Caco-2 (cell line): ENCODE data around the gene CSTF1. TPM values are rescaled to one million over a fixed set of nuclear protein-coding genes. Genes with fewer than 3 reads are reported as not detected.

Experiments
- BruUV-seq: library from RNA; stranded (reverse); fragments of 400-500 nt; replicated peaks from 2 replicates; lab custom pipeline; 2021; lab: Mats Ljungman, UMichigan
- CTCF ChIA-PET: fragments of 300-600 bp; sonication (Branson Sonifier 250); formaldehyde crosslinking; loops from one replicate; lab custom pipeline; 2022; ENCODE audit warnings: antibody characterized with exemption; lab: Charles Lee
- POLR2A ChIA-PET: fragments of 300-600 bp; sonication (Branson Sonifier 250); formaldehyde crosslinking; loops from one replicate; lab custom pipeline; 2022; ENCODE audit warnings: antibody characterized with exemption; lab: Charles Lee
- DNase-seq, 2 experiments: peaks; one replicate each; pipeline versions ENCODE4 v3.0.0 to v3.0.0-alpha.2; 2020 to 2022
- H3K27me3 ChIP-seq: replicated peaks from 2 replicates; pipeline ENCODE4 v1.6.0; 2011; ENCODE audit warnings: low read length; ENCODE audit not compliant: control insufficient read depth, insufficient read depth
- H3K36me3 ChIP-seq: 2 replicates; pipeline ENCODE4 v1.5.1; 2011; ENCODE audit warnings: low read length; ENCODE audit not compliant: control insufficient read depth, insufficient read depth
- H3K4me1 ChIP-seq: fragments of 250-450 bp; sonication (Bioruptor Pico); 2 replicates; pipeline ENCODE4 v1.5.1; 2020; ENCODE audit warnings: mild to moderate bottlenecking
- H3K4me3 ChIP-seq: 2 replicates; pipeline ENCODE4 v1.5.1; 2011; ENCODE audit warnings: low read depth, mild to moderate bottlenecking, control low read depth, low read length
- H3K9me3 ChIP-seq: fragments of 250-450 bp; sonication (Bioruptor Pico); 2 replicates; pipeline ENCODE4 v1.5.1; 2020; ENCODE audit warnings: mild to moderate bottlenecking, moderate library complexity
- H3K27ac Mint-ChIP-seq: one replicate; pipeline ENCODE4 v1.8.0; 2022; ENCODE audit warnings: mixed read lengths; ENCODE audit not compliant: unreplicated experiment
- H3K27me3 Mint-ChIP-seq: one replicate; pipeline ENCODE4 v1.8.0; 2022; ENCODE audit warnings: mixed read lengths; ENCODE audit not compliant: insufficient read depth, unreplicated experiment
- H3K36me3 Mint-ChIP-seq: one replicate; pipeline ENCODE4 v1.8.0; 2022; ENCODE audit warnings: mild to moderate bottlenecking, mixed read lengths; ENCODE audit not compliant: insufficient read depth, unreplicated experiment
- H3K4me1 Mint-ChIP-seq: one replicate; pipeline ENCODE4 v1.8.0; 2022; ENCODE audit warnings: low read depth, mixed read lengths; ENCODE audit not compliant: unreplicated experiment
- H3K4me3 Mint-ChIP-seq: one replicate; pipeline ENCODE4 v1.8.0; 2022; ENCODE audit warnings: mild to moderate bottlenecking, moderate library complexity, mixed read lengths; ENCODE audit not compliant: unreplicated experiment
- H3K9me3 Mint-ChIP-seq: one replicate; pipeline ENCODE4 v1.8.0; 2022; ENCODE audit warnings: mixed read lengths; ENCODE audit not compliant: unreplicated experiment
- CTCF ChIP-seq, 2 experiments: fragments of 200-600 bp in 1 of 2; IDR thresholded peaks; 1 replicate in 1 of 2; 2 replicates in 1 of 2; pipeline versions ENCODE4 v1.5.1 to v1.8.0; 2011 to 2022; ENCODE audit warnings: antibody characterized with exemption in 1 of 2, control low read depth in 1 of 2, inconsistent platforms in 1 of 2, low read depth in 1 of 2, low read length in 1 of 2, mild to moderate bottlenecking in 1 of 2, moderate library complexity in 1 of 2; ENCODE audit not compliant: insufficient read depth in 1 of 2, severe bottlenecking in 1 of 2, unreplicated experiment in 1 of 2
- intact Hi-C: fragments of 100-400 bp; cut with micrococcal nuclease; formaldehyde crosslinking; loops from one replicate; pipeline ENCODE4 v1.10.0; 2022; ENCODE audit not compliant: unreplicated experiment
- total RNA-seq: library from RNA; stranded (reverse); gene quantifications from 2 replicates; pipeline ENCODE4 v1.2.3, GENCODE V29; 2022

Gene CSTF1
- total RNA-seq, 1 experiment from 2014 or later, result 97.0 TPM

GRCh38 chr20:56372850-56373249 is 19.6 kb upstream of the CSTF1 start:
- no peaks in the 10 kb centered on the region for H3K27me3 Mint-ChIP-seq
- peaks cover 4% of the 10 kb centered on the region; the same call in 1 of the 2 replicates for H3K36me3 ChIP-seq
- CTCF ChIA-PET, result interaction anchor here (0.8 to 1.0 kb wide), 2 partner anchors 10 to 12 kb away, joined by 3 to 4 read pairs; no protein-coding TSS in a partner anchor
- no peak for TF ChIP-seq CTCF (IDR thresholded peaks at IDR 0.05; ENCODE audit: insufficient read depth in 1 of 2, low read depth in 1 of 2, low read length in 1 of 2, severe bottlenecking in 1 of 2, unreplicated experiment in 1 of 2)
- H3K4me3 Mint-ChIP-seq, result no peak overlapping the region
- H3K4me1 ChIP-seq, result no peaks in the 10 kb centered on the region
- H3K4me3 ChIP-seq, result no peak overlapping the region
- intact Hi-C loops, result no loop called here
- DNase-seq, result peak in 1 of 2 experiments; percentile 17
- H3K27me3 ChIP-seq, result no peaks in the 10 kb centered on the region
- no peaks in the 10 kb centered on the region for H3K9me3 ChIP-seq
- H3K36me3 Mint-ChIP-seq, result peaks cover 100% of the 10 kb centered on the region
- no peak overlapping the region for H3K27ac Mint-ChIP-seq
- no peaks in the 10 kb centered on the region for H3K4me1 Mint-ChIP-seq
- no peaks in the 10 kb centered on the region for H3K9me3 Mint-ChIP-seq
- POLR2A ChIA-PET, result no interaction called here
- no TSS peak for BruUV-seq

GRCh38 chr20:56373942-56374341 is 18.5 kb upstream of the CSTF1 start:
- Histone ChIP-seq H3K9me3 (no peaks in the 10 kb centered on the region), H3K4me3 (no peak overlapping the region), H3K36me3 (peaks cover 2% of the 10 kb centered on the region; the same call in 1 of the 2 replicates), H3K27me3 (no peaks in the 10 kb centered on the region), H3K4me1 (no peaks in the 10 kb centered on the region)
- Mint-ChIP-seq H3K4me3 (no peak overlapping the region), H3K4me1 (no peaks in the 10 kb centered on the region), H3K27me3 (no peaks in the 10 kb centered on the region), H3K9me3 (no peaks in the 10 kb centered on the region), H3K27ac (no peak overlapping the region), H3K36me3 (peaks cover 100% of the 10 kb centered on the region)
- intact Hi-C loops, result no loop called here
- ChIA-PET CTCF (no interaction called here), POLR2A (interaction anchor here (0.6 to 1.3 kb wide), 2 partner anchors 18 to 673 kb away, joined by 4 read pairs; partner anchors contain the start of genes AURKA and CSTF1)
- peak; percentile 10 to 24 for DNase-seq
- no TSS peak for BruUV-seq
- TF ChIP-seq CTCF (IDR thresholded peaks at IDR 0.05; ENCODE audit: insufficient read depth in 1 of 2, low read depth in 1 of 2, low read length in 1 of 2, severe bottlenecking in 1 of 2, unreplicated experiment in 1 of 2), result no peak

DNA sequence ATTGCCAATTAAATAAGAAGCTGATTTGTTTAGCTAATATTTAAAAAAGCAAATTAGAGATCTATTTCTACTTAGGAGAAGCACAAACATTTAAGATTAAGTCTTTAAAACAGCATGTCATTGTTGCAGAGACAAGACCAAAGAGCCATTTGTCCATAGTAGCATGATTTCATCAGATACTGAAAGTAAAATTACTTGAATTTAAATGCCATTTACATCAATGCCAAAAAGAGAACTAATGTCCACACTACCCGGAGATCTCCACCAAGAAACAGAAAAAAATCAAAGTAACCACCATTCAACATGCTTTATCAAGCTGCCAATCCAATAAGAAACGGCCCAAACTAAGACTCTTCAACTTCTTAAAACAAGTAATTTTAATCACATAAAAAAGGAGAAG is 16.1 kb upstream of the CSTF1 start:
- Histone ChIP-seq H3K9me3 (no peaks in the 10 kb centered on the region), H3K4me3 (no peak overlapping the region), H3K27me3 (no peaks in the 10 kb centered on the region), H3K4me1 (no peaks in the 10 kb centered on the region), H3K36me3 (peaks cover 1% of the 10 kb centered on the region)
- no peak for TF ChIP-seq CTCF (IDR thresholded peaks at IDR 0.05; ENCODE audit: insufficient read depth in 1 of 2, low read depth in 1 of 2, low read length in 1 of 2, severe bottlenecking in 1 of 2, unreplicated experiment in 1 of 2)
- peaks cover 100% of the 10 kb centered on the region for H3K36me3 Mint-ChIP-seq
- intact Hi-C loops, result no loop called here
- no peak overlapping the region for H3K4me3 Mint-ChIP-seq
- BruUV-seq, result no TSS peak
- ChIA-PET CTCF (no interaction called here), POLR2A (no interaction called here)
- no peak for DNase-seq
- no peaks in the 10 kb centered on the region for H3K9me3 Mint-ChIP-seq
- H3K27ac Mint-ChIP-seq, result no peak overlapping the region
- no peaks in the 10 kb centered on the region for H3K4me1 Mint-ChIP-seq
- H3K27me3 Mint-ChIP-seq, result no peaks in the 10 kb centered on the region
